Activated T-cell treated with anti-CD3 and anti-CD28 coated beads, Interleukin-2, amount 50 U/mL, for 24 hours (primary cell): ENCODE data around the gene EZR.
A peak's percentile ranks its signal among the peaks of the same experiment; 100 is the strongest.

ENCODE experiments used
- DNase-seq: peaks from one replicate; pipeline ENCODE4 v3.0.0-alpha.2; 2020
- H3K27ac Mint-ChIP-seq: 2 replicates; pipeline ENCODE4 v1.8.0; 2020; ENCODE audit warnings: mild to moderate bottlenecking, mixed read lengths
- H3K27me3 Mint-ChIP-seq: 2 replicates; pipeline ENCODE4 v1.8.0; 2020; ENCODE audit warnings: mixed read lengths
- H3K36me3 Mint-ChIP-seq: 2 replicates; pipeline ENCODE4 v1.8.0; 2020; ENCODE audit warnings: low read depth, mixed read lengths
- H3K4me1 Mint-ChIP-seq: 2 replicates; pipeline ENCODE4 v1.8.0; 2020; ENCODE audit warnings: low read depth, mixed read lengths
- H3K4me3 Mint-ChIP-seq: 2 replicates; pipeline ENCODE4 v1.8.0; 2020; ENCODE audit warnings: mild to moderate bottlenecking, moderate library complexity, mixed read lengths
- H3K9me3 Mint-ChIP-seq: 2 replicates; pipeline ENCODE4 v1.8.0; 2020; ENCODE audit warnings: mixed read lengths

The EZR gene

DNA sequence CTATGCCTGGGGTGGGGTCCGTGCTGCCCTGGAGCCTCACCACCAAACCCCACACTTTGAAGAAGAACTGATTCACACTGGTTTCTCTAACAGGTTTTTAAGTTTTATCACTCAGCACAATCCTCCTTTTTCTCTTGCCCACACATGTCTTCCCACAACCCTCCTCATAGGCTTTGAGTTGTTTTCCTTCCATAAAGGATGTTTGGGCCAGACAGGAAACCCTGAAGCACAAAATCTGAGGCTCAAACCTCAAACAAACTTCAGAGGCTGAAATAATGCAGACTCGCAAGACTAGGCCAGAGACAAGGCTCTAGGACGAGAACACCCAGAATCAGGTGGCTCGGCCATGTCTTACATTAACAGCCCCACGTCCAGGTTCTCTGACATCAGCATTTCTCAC is 35.3 kb downstream of the EZR start:
- H3K4me1 Mint-ChIP-seq, result peaks cover 42% of the 10 kb centered on the region
- peaks cover 94% of the 10 kb centered on the region for H3K36me3 Mint-ChIP-seq
- no peaks in the 10 kb centered on the region for H3K27me3 Mint-ChIP-seq
- DNase-seq, result no peak
- H3K4me3 Mint-ChIP-seq, result no peak overlapping the region
- peak overlapping the region; percentile 51 for H3K27ac Mint-ChIP-seq
- no peaks in the 10 kb centered on the region for H3K9me3 Mint-ChIP-seq

DNA sequence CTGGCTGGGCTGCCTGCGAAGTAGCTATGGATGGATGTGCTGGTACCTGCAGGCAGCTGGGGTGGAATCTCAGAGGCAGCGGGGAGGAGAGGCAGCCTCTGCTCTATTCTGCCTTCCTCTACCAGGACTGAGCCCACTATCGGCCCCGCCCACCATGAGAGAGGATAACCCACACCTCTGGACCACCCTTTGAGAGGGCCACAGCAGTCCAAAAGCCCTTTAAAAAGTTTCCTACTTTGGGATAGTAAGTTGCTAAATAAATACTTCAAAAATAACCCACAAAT is 36.1 kb downstream of the EZR start:
- no peak for DNase-seq
- Mint-ChIP-seq H3K27me3 (no peaks in the 10 kb centered on the region), H3K36me3 (peaks cover 96% of the 10 kb centered on the region), H3K9me3 (no peaks in the 10 kb centered on the region), H3K4me1 (peaks cover 44% of the 10 kb centered on the region), H3K4me3 (no peak overlapping the region), H3K27ac (peak overlapping the region; percentile 51)

DNA sequence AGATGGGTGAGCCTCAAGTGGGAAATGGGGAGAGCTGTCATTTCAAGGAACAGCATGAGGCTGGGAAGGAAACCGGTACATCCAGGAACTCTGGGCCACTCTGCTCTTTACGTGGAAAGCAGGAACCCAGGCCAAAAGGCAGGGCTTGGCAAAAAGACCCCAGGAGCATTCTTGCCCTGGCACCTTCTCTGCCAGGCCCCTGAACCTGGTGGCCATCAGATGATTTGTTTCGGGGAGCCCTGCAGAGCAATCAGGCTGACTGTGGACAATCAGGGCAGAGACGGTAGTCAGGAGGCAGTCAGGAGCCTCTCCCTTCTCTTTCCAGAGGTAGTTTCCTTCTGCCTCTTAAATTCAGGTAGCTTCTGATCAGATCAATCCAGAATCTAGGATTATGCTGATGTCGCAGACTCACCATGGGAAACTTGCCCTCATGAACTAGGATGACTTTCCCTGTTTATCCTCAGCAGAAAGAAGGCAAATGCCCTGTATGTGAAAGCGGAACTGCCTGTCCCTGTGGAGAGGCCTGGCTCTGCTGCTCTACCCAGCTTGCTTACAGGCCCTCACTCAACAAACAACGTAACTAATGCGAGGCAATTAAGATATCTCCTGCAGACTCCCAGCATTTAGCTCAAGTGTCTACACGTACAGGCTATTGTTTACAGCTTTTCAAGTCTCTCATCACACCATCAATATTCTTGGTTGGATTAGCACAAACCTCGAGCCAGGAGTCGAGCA is 36.6 kb downstream of the EZR start:
- H3K9me3 Mint-ChIP-seq, result no peaks in the 10 kb centered on the region
- H3K36me3 Mint-ChIP-seq, result peaks cover 96% of the 10 kb centered on the region
- no peak for DNase-seq
- H3K27me3 Mint-ChIP-seq, result no peaks in the 10 kb centered on the region
- H3K4me1 Mint-ChIP-seq, result peaks cover 47% of the 10 kb centered on the region
- H3K4me3 Mint-ChIP-seq, result no peak overlapping the region
- H3K27ac Mint-ChIP-seq, result peak overlapping the region; percentile 59

DNA sequence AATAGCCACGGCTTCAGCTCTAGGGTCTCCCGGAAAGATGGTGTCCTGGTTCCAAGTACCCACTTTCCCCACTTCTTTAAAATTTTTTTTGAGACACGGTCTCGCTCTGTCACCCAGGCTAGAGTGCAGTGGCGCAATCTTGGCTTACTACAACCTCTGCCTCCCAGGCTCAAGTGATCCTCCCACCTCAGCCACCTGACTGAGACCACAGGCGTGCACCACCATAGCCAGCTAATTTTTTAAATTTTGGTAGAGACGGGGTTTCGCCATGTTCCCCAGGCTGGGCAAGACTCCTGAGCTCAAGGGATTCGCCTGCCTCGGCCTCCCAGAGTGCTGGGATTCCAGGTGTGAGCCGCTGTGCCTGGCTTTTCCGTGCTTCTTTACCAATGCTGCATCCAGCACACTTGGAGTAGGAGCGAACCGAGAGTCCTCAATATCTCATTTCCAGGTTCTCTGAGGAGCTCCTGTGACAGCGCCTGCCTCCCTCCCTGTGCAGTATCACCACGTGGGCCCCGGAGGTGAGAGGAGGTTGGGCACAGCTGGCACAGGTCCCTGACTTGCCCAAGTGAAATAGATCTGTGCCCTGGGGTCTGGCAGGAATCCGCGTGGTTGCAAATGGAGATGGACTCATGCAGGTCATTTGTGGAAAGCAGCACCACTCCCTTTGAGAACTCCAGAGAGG is 37.3 kb downstream of the EZR start:
- Mint-ChIP-seq H3K4me3 (no peak overlapping the region), H3K4me1 (peaks cover 49% of the 10 kb centered on the region), H3K27ac (peak overlapping the region; percentile 59), H3K27me3 (no peaks in the 10 kb centered on the region), H3K36me3 (peaks cover 96% of the 10 kb centered on the region), H3K9me3 (no peaks in the 10 kb centered on the region)
- peak; percentile 28 for DNase-seq

GRCh38 chr6:158780988-158781691 is 38.0 kb downstream of the EZR start:
- Mint-ChIP-seq H3K9me3 (no peaks in the 10 kb centered on the region), H3K4me1 (peaks cover 49% of the 10 kb centered on the region), H3K27me3 (no peaks in the 10 kb centered on the region), H3K36me3 (peaks cover 96% of the 10 kb centered on the region), H3K27ac (peak overlapping the region; percentile 38), H3K4me3 (no peak overlapping the region)
- peak; percentile 14 for DNase-seq

DNA sequence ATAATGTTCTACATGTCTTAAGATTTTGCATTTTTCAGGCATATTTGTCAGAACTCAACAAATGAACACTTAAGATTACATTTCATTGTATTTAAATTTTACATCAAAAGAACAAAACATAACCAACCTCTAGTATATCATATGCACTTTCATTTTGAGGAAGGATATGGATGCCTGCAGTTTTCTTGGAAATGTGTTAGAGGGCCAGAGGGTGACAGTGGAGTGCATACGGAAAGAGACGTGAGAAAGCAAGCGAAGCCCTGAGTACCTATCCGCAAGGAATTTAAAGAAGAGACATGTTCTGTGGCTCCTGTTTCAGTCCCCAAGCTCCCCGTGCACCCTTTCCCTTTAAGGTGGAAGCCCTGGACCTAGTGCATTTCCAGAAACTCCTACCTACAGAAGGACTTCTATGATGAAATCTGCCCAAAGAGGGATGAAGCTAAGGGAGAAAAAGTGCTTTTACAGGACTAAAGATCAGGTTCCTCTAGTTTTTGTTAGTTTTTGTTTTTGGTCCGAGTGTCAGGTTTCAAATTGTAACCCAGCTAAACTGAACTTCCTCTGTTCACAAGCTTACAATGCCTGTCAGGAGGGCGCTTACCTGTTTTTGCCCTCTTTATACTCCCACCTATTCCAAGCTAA is 38.8 kb downstream of the EZR start:
- peak overlapping the region; percentile 6 for H3K27ac Mint-ChIP-seq
- peaks cover 96% of the 10 kb centered on the region for H3K36me3 Mint-ChIP-seq
- no peaks in the 10 kb centered on the region for H3K9me3 Mint-ChIP-seq
- peaks cover 50% of the 10 kb centered on the region for H3K4me1 Mint-ChIP-seq
- DNase-seq, result peak; percentile 14
- H3K27me3 Mint-ChIP-seq, result no peaks in the 10 kb centered on the region
- no peak overlapping the region for H3K4me3 Mint-ChIP-seq

- DNase-seq, result no peak
- Mint-ChIP-seq H3K4me3 (no peak overlapping the region), H3K36me3 (peaks cover 96% of the 10 kb centered on the region), H3K27me3 (no peaks in the 10 kb centered on the region), H3K4me1 (peaks cover 58% of the 10 kb centered on the region), H3K9me3 (no peaks in the 10 kb centered on the region), H3K27ac (peak overlapping the region; percentile 86)
These were observed 41.1 kb downstream of the EZR start for GRCh38 chr6:158778005-158778527.

- Mint-ChIP-seq H3K4me1 (peaks cover 64% of the 10 kb centered on the region), H3K4me3 (no peak overlapping the region), H3K27ac (peak overlapping the region; percentile 86), H3K9me3 (no peaks in the 10 kb centered on the region), H3K27me3 (no peaks in the 10 kb centered on the region), H3K36me3 (peaks cover 96% of the 10 kb centered on the region)
- no peak for DNase-seq
These were observed 41.7 kb downstream of the EZR start for GRCh38 chr6:158777510-158777909.

DNA sequence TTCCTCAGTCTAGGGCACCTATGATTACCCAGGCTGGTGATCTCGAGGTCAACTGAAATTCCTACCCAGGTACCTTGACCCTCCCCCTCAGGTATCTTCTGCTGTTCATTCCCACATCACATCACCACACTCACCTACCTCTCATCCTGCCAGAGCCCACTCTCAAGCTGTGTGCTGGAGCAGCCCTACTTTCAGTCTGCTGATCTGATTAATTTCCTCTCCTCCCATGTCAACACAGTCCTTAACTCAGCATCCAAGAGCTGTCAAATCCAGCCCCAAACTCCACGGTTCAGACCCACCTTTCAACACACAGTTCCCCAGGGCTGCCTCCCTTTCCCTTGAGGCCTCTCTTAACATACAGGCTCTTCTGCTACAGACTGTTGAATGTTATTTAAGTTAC is 42.4 kb downstream of the EZR start:
- Mint-ChIP-seq H3K9me3 (no peaks in the 10 kb centered on the region), H3K4me3 (no peak overlapping the region), H3K27me3 (no peaks in the 10 kb centered on the region), H3K4me1 (peaks cover 69% of the 10 kb centered on the region), H3K36me3 (peaks cover 96% of the 10 kb centered on the region), H3K27ac (peak overlapping the region; percentile 86)
- no peak for DNase-seq

DNA sequence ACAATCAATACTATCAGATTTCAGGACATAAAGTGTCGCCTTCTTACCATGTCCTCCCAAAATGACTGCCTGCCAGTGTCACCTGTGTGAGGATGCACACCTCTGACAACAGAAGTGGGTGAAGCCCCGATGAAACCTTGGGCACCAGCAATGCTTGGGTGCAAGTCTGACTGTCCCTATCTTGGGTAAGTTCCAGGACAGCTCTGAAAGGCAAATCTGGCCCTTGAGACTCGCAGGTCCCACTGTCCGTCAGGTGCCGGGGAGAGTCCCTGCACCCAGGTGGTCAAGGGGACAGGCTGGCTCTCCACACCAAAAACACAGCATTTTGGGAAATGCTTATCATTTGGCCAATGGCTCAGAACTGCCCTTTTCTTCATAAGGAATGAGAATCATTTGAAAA is 43.3 kb downstream of the EZR start:
- Mint-ChIP-seq H3K9me3 (no peaks in the 10 kb centered on the region), H3K36me3 (peaks cover 96% of the 10 kb centered on the region), H3K4me3 (no peak overlapping the region), H3K27me3 (no peaks in the 10 kb centered on the region), H3K4me1 (peaks cover 72% of the 10 kb centered on the region), H3K27ac (peak overlapping the region; percentile 35)
- DNase-seq, result no peak

DNA sequence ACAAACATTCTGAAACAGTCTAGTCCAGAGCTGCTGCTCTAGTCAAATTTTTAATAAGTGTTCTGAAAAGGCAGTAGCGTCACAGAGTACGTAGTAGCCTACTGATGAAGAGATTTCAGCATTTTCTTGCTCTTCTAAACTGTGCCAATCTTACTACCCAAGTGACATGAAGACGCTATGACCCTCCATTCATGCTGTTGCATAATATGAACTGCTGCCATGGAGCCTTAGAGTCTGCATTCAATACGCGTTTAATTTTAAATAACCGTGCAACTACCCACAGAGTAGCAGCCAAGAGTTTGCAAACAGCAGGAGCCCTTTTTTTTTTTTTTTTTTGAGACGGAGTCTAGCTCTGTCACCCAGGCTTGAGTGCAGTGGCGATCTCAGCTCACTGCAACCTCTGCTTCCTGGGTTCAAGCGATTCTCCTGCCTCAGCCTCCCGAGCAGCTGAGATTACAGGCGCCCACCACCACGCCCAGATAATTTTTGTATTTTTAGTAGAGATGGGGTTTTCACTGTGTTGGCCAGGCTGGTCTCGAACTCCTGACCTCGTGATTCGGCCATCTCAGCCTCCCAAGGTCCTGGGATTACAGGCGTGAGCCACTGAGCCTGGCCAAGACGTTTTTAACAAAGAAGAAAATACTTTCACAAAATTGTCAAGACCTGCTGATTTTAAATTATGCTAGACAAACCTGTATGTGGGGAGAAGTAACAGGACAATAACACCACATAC is 44.3 kb downstream of the EZR start:
- Mint-ChIP-seq H3K27me3 (no peaks in the 10 kb centered on the region), H3K9me3 (no peaks in the 10 kb centered on the region)

GRCh38 chr6:158773581-158774449 is 45.4 kb downstream of the EZR start:
- no peak for DNase-seq
- Mint-ChIP-seq H3K4me3 (no peak overlapping the region), H3K9me3 (no peaks in the 10 kb centered on the region), H3K27me3 (no peaks in the 10 kb centered on the region), H3K27ac (peak overlapping the region; percentile 91), H3K36me3 (peaks cover 100% of the 10 kb centered on the region), H3K4me1 (peaks cover 74% of the 10 kb centered on the region)

More for the DNA sequence above, 44.3 kb downstream of the EZR start:
- peaks cover 96% of the 10 kb centered on the region for H3K36me3 Mint-ChIP-seq
- DNase-seq, result no peak
- peak overlapping the region; percentile 91 for H3K27ac Mint-ChIP-seq
- no peak overlapping the region for H3K4me3 Mint-ChIP-seq
- H3K4me1 Mint-ChIP-seq, result peaks cover 73% of the 10 kb centered on the region

DNA sequence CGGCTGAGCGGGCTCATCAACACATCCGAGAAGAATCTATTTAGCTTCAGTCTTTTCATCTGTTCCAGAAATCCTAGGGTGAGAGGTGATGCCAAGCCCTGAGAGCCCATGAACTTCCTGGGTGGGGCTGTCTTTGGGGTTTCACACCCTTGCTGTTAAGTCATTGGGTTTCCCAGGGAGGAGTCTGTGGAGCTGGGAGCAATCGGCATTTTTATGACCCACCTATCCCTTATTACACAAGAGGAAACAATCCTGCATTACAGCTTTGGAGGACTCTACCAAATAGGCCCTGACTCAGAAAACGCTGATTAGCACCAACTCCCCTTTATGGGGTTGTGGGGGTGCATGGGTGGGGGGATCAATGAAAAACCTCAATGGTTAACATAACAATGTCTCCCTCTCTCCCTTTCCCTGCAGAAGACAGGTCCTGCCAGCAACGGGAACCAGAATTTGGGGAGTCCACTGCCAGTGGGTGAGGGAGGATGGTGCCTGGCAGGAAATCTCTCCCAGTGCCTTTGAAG is 46.3 kb downstream of the EZR start:
- Mint-ChIP-seq H3K27ac (peak overlapping the region; percentile 91), H3K4me3 (no peak overlapping the region), H3K4me1 (peaks cover 67% of the 10 kb centered on the region)

More for the DNA sequence above, 46.3 kb downstream of the EZR start:
- H3K27me3 Mint-ChIP-seq, result no peaks in the 10 kb centered on the region
- H3K9me3 Mint-ChIP-seq, result no peaks in the 10 kb centered on the region
- DNase-seq, result no peak
- H3K36me3 Mint-ChIP-seq, result peaks cover 100% of the 10 kb centered on the region
